ES-I3 (cell line): ENCODE results near the gene PPP6R2.
"Not testable (repeated sequence)": the region's sequence is repeated elsewhere in the genome, so short reads cannot be mapped to it uniquely, and the experiment has no call there.

ENCODE experiments used
- H3K36me3 ChIP-seq: 2 replicates; pipeline ENCODE4 v1.6.1; 2013; ENCODE audit warnings: mild to moderate bottlenecking, low read length, control low read depth, moderate library complexity; ENCODE audit not compliant: insufficient read depth
- H3K4me1 ChIP-seq: 2 replicates; pipeline ENCODE4 v1.6.1; 2013; ENCODE audit warnings: mild to moderate bottlenecking, control low read depth, low read length; ENCODE audit not compliant: insufficient read depth
- H3K9ac ChIP-seq: 2 replicates; pipeline ENCODE4 v1.6.1; 2013; ENCODE audit warnings: low read depth, mild to moderate bottlenecking, low read length, moderate library complexity
- H3K9me3 ChIP-seq: 2 replicates; pipeline ENCODE4 v1.6.1; 2013; ENCODE audit warnings: mild to moderate bottlenecking, low read length, moderate library complexity; ENCODE audit not compliant: control insufficient read depth, insufficient read depth

The PPP6R2 gene

GRCh38 chr22:50401907-50402306 is 58.8 kb downstream of the PPP6R2 start:
- Histone ChIP-seq H3K9me3 (no peaks in the 10 kb centered on the region), H3K9ac (no peak overlapping the region), H3K4me1 (peaks cover 6% of the 10 kb centered on the region), H3K36me3 (no peaks in the 10 kb centered on the region)

GRCh38 chr22:50403701-50404101 is 60.6 kb downstream of the PPP6R2 start:
- Histone ChIP-seq H3K4me1 (no peaks in the 10 kb centered on the region; the same call in 1 of the 2 replicates), H3K9ac (no peak overlapping the region), H3K36me3 (no peaks in the 10 kb centered on the region; the same call in 1 of the 2 replicates), H3K9me3 (no peaks in the 10 kb centered on the region)

- Histone ChIP-seq H3K9ac (no peak overlapping the region), H3K4me1 (no peaks in the 10 kb centered on the region), H3K9me3 (no peaks in the 10 kb centered on the region), H3K36me3 (no peaks in the 10 kb centered on the region; the same call in 1 of the 2 replicates)
These were observed 63.5 kb downstream of the PPP6R2 start for GRCh38 chr22:50406416-50407170.

GRCh38 chr22:50408311-50408710 is 65.2 kb downstream of the PPP6R2 start:
- H3K9me3 ChIP-seq: no peaks in the 10 kb centered on the region
- no peaks in the 10 kb centered on the region; the same call in 1 of the 2 replicates for H3K36me3 ChIP-seq
- H3K4me1 ChIP-seq: no peaks in the 10 kb centered on the region
- H3K9ac ChIP-seq: no peak overlapping the region

GRCh38 chr22:50408954-50409353 is 65.8 kb downstream of the PPP6R2 start:
- not testable (repeated sequence) for H3K4me1 ChIP-seq, H3K36me3 ChIP-seq, H3K9ac ChIP-seq, H3K9me3 ChIP-seq

GRCh38 chr22:50414476-50415248 is 71.5 kb downstream of the PPP6R2 start:
- Histone ChIP-seq H3K4me1 (no peaks in the 10 kb centered on the region), H3K9ac (no peak overlapping the region), H3K36me3 (peaks cover 11% of the 10 kb centered on the region), H3K9me3 (no peaks in the 10 kb centered on the region)

- Histone ChIP-seq H3K4me1 (no peaks in the 10 kb centered on the region), H3K9ac (no peak overlapping the region), H3K9me3 (no peaks in the 10 kb centered on the region), H3K36me3 (peaks cover 11% of the 10 kb centered on the region)
These were observed 72.3 kb downstream of the PPP6R2 start for GRCh38 chr22:50415426-50415825.

GRCh38 chr22:50416996-50417395 is 73.9 kb downstream of the PPP6R2 start:
- peaks cover 16% of the 10 kb centered on the region for H3K36me3 ChIP-seq
- H3K4me1 ChIP-seq: no peaks in the 10 kb centered on the region
- H3K9ac ChIP-seq: no peak overlapping the region
- H3K9me3 ChIP-seq: no peaks in the 10 kb centered on the region

GRCh38 chr22:50417411-50418210 is 74.5 kb downstream of the PPP6R2 start:
- Histone ChIP-seq H3K9ac (no peak overlapping the region), H3K9me3 (no peaks in the 10 kb centered on the region), H3K36me3 (peaks cover 16% of the 10 kb centered on the region), H3K4me1 (no peaks in the 10 kb centered on the region)

GRCh38 chr22:50418624-50419023 is 75.5 kb downstream of the PPP6R2 start:
- no peak overlapping the region for H3K9ac ChIP-seq
- H3K9me3 ChIP-seq: no peaks in the 10 kb centered on the region
- H3K36me3 ChIP-seq: peaks cover 19% of the 10 kb centered on the region
- no peaks in the 10 kb centered on the region for H3K4me1 ChIP-seq

GRCh38 chr22:50419116-50419515 is 76.0 kb downstream of the PPP6R2 start:
- Histone ChIP-seq H3K36me3 (peaks cover 21% of the 10 kb centered on the region), H3K9ac (no peak overlapping the region), H3K4me1 (no peaks in the 10 kb centered on the region), H3K9me3 (no peaks in the 10 kb centered on the region)

GRCh38 chr22:50420015-50420414 is 76.9 kb downstream of the PPP6R2 start:
- Histone ChIP-seq H3K9me3 (no peaks in the 10 kb centered on the region), H3K4me1 (no peaks in the 10 kb centered on the region), H3K9ac (no peak overlapping the region), H3K36me3 (peaks cover 21% of the 10 kb centered on the region)

GRCh38 chr22:50420581-50420980 is 77.5 kb downstream of the PPP6R2 start:
- Histone ChIP-seq H3K4me1 (no peaks in the 10 kb centered on the region), H3K9ac (no peak overlapping the region), H3K36me3 (peaks cover 21% of the 10 kb centered on the region), H3K9me3 (no peaks in the 10 kb centered on the region)

GRCh38 chr22:50422046-50422445 is 78.9 kb downstream of the PPP6R2 start:
- no peaks in the 10 kb centered on the region for H3K4me1 ChIP-seq

More at GRCh38 chr22:50422046-50422445, 78.9 kb downstream of the PPP6R2 start:
- Histone ChIP-seq H3K9me3 (no peaks in the 10 kb centered on the region), H3K9ac (no peak overlapping the region), H3K36me3 (peaks cover 21% of the 10 kb centered on the region)
